ENCODE measurements around the gene TTLL10. TPM values are rescaled to one million over a fixed set of nuclear protein-coding genes. Genes with fewer than 3 reads are reported as not detected.

The TTLL10 gene
- total and polyA plus RNA-seq, 2 of the 8 experiments (the other 6 are each of a cell fraction or from before 2014, with no cell fraction given) = 1.1 to 1.7 TPM

GRCh38 chr1:1185101-1185765, 11.6 kb downstream of the TTLL10 start (continued):
- TF ChIP-seq RNF2 (IDR thresholded peaks at IDR 0.05; ENCODE audit: borderline replicate concordance, low read depth, low read length, missing control alignments, poor library complexity, severe bottlenecking) (no peak), GABPA (IDR thresholded peaks at IDR 0.05; ENCODE audit: borderline replicate concordance, insufficient read depth, low read length) (no peak), BACH1 (IDR thresholded peaks at IDR 0.05; ENCODE audit: low read length) (no peak), SUZ12 (IDR thresholded peaks at IDR 0.05; ENCODE audit: low read length) (no peak), JUN (IDR thresholded peaks at IDR 0.05; ENCODE audit: low read depth, low read length) (no peak), EZH2 (IDR thresholded peaks at IDR 0.05; ENCODE audit: low read depth, low read length, severe bottlenecking) (no peak), SAP30 (IDR thresholded peaks at IDR 0.05; ENCODE audit: insufficient read depth, insufficient replicate concordance, low read length) (no peak), SP4 (IDR thresholded peaks at IDR 0.05; ENCODE audit: low read length) (no peak)

All from H1 (cell line).